ENCODE results near the gene UCHL5.
"Not testable (repeated sequence)": the region's sequence is repeated elsewhere in the genome, so short reads cannot be mapped to it uniquely, and the experiment has no call there.

UCHL5 gene

GRCh38 chr1:193060406-193060805, 1.2 kb upstream of the UCHL5 start:
- H3K27ac ChIP-seq (ENCODE audit: low read length): no peak overlapping the region
- H3K9me3 ChIP-seq (ENCODE audit: insufficient read depth, low read length): no peaks in the 10 kb centered on the region
- H4K20me1 ChIP-seq (ENCODE audit: insufficient read depth, low read length): peaks cover 28% of the 10 kb centered on the region
- H3K4me2 ChIP-seq (ENCODE audit: low read length): peak overlapping the region; percentile 90
- TF ChIP-seq CTCF (IDR thresholded peaks at IDR 0.05; ENCODE audit: low read depth, low read length): no peak
- no peak for TF ChIP-seq EZH2phosphoT487 (IDR thresholded peaks at IDR 0.05; ENCODE audit: low read depth)
- peaks cover 34% of the 10 kb centered on the region for H3K4me1 ChIP-seq (ENCODE audit: low read length)
- H3K4me3 ChIP-seq (ENCODE audit: low read length): peak overlapping the region; percentile 87
- H2AFZ ChIP-seq (ENCODE audit: low read depth, low read length): no peak overlapping the region
- H3K36me3 ChIP-seq (replicated peaks; ENCODE audit: low read depth, low read length): peaks cover 17% of the 10 kb centered on the region
- H3K79me2 ChIP-seq (ENCODE audit: low read length): peaks cover 99% of the 10 kb centered on the region
- H3K9ac ChIP-seq (ENCODE audit: low read length): peak overlapping the region; percentile 96
- H3K27me3 ChIP-seq (ENCODE audit: low read depth, low read length): no peaks in the 10 kb centered on the region

- TF ChIP-seq EZH2phosphoT487 (IDR thresholded peaks at IDR 0.05; ENCODE audit: low read depth) (no peak), CTCF (IDR thresholded peaks at IDR 0.05; ENCODE audit: low read depth, low read length) (no peak)
- Histone ChIP-seq H2AFZ (ENCODE audit: low read depth, low read length) (peak overlapping the region; percentile 92; the same call in 1 of the 2 replicates), H3K79me2 (ENCODE audit: low read length) (peaks cover 99% of the 10 kb centered on the region), H3K27ac (ENCODE audit: low read length) (peak overlapping the region; percentile 86), H3K4me2 (ENCODE audit: low read length) (peak overlapping the region; percentile 90), H3K4me1 (ENCODE audit: low read length) (peaks cover 31% of the 10 kb centered on the region), H3K9me3 (ENCODE audit: insufficient read depth, low read length) (no peaks in the 10 kb centered on the region), H4K20me1 (ENCODE audit: insufficient read depth, low read length) (peaks cover 32% of the 10 kb centered on the region), H3K27me3 (ENCODE audit: low read depth, low read length) (no peaks in the 10 kb centered on the region), H3K9ac (ENCODE audit: low read length) (peak overlapping the region; percentile 96), H3K4me3 (ENCODE audit: low read length) (peak overlapping the region; percentile 87), H3K36me3 (replicated peaks; ENCODE audit: low read depth, low read length) (peaks cover 17% of the 10 kb centered on the region)
Observed at GRCh38 chr1:193060115-193060403, 899 bp upstream of the UCHL5 start.

GRCh38 chr1:193058529-193059281, 455 bp downstream of the UCHL5 start:
- Histone ChIP-seq H3K4me2 (ENCODE audit: low read length) (peak overlapping the region; percentile 82), H3K4me3 (ENCODE audit: low read length) (peak overlapping the region; percentile 87), H3K27ac (ENCODE audit: low read length) (peak overlapping the region; percentile 86), H3K27me3 (ENCODE audit: low read depth, low read length) (no peaks in the 10 kb centered on the region), H3K4me1 (ENCODE audit: low read length) (peaks cover 26% of the 10 kb centered on the region), H3K9me3 (ENCODE audit: insufficient read depth, low read length) (no peaks in the 10 kb centered on the region), H3K79me2 (ENCODE audit: low read length) (peaks cover 99% of the 10 kb centered on the region), H4K20me1 (ENCODE audit: insufficient read depth, low read length) (peaks cover 36% of the 10 kb centered on the region), H3K9ac (ENCODE audit: low read length) (peak overlapping the region; percentile 96), H2AFZ (ENCODE audit: low read depth, low read length) (peak overlapping the region; percentile 59; the same call in 1 of the 2 replicates), H3K36me3 (replicated peaks; ENCODE audit: low read depth, low read length) (peaks cover 17% of the 10 kb centered on the region)
- TF ChIP-seq EZH2phosphoT487 (IDR thresholded peaks at IDR 0.05; ENCODE audit: low read depth): no peak
- TF ChIP-seq CTCF (IDR thresholded peaks at IDR 0.05; ENCODE audit: low read depth, low read length): no peak

GRCh38 chr1:193054169-193054675, 4.9 kb downstream of the UCHL5 start:
- no peak overlapping the region for H3K4me3 ChIP-seq (ENCODE audit: low read length)
- H3K4me2 ChIP-seq (ENCODE audit: low read length): no peak overlapping the region

GRCh38 chr1:193048913-193049312, 10.2 kb downstream of the UCHL5 start:
- peaks cover 40% of the 10 kb centered on the region for H3K36me3 ChIP-seq (replicated peaks; ENCODE audit: low read depth, low read length)
- not testable (repeated sequence) for H3K9ac ChIP-seq (ENCODE audit: low read length); H3K9me3 ChIP-seq (ENCODE audit: insufficient read depth, low read length); H2AFZ ChIP-seq (ENCODE audit: low read depth, low read length); H3K4me1 ChIP-seq (ENCODE audit: low read length); H3K27ac ChIP-seq (ENCODE audit: low read length); H3K4me3 ChIP-seq (ENCODE audit: low read length); H3K4me2 ChIP-seq (ENCODE audit: low read length); H3K27me3 ChIP-seq (ENCODE audit: low read depth, low read length)
- H3K79me2 ChIP-seq (ENCODE audit: low read length): peaks cover 72% of the 10 kb centered on the region
- H4K20me1 ChIP-seq (ENCODE audit: insufficient read depth, low read length): peaks cover 18% of the 10 kb centered on the region

More at GRCh38 chr1:193054169-193054675, 4.9 kb downstream of the UCHL5 start:
- peaks cover 92% of the 10 kb centered on the region for H3K79me2 ChIP-seq (ENCODE audit: low read length)
- no peaks in the 10 kb centered on the region for H3K9me3 ChIP-seq (ENCODE audit: insufficient read depth, low read length)
- H3K27me3 ChIP-seq (ENCODE audit: low read depth, low read length): no peaks in the 10 kb centered on the region
- H4K20me1 ChIP-seq (ENCODE audit: insufficient read depth, low read length): peaks cover 44% of the 10 kb centered on the region
- peaks cover 19% of the 10 kb centered on the region for H3K36me3 ChIP-seq (replicated peaks; ENCODE audit: low read depth, low read length)
- TF ChIP-seq EZH2phosphoT487 (IDR thresholded peaks at IDR 0.05; ENCODE audit: low read depth) (no peak), CTCF (IDR thresholded peaks at IDR 0.05; ENCODE audit: low read depth, low read length) (no peak)
- H3K27ac ChIP-seq (ENCODE audit: low read length): no peak overlapping the region
- peaks cover 17% of the 10 kb centered on the region for H3K4me1 ChIP-seq (ENCODE audit: low read length)
- H3K9ac ChIP-seq (ENCODE audit: low read length): no peak overlapping the region
- no peak overlapping the region for H2AFZ ChIP-seq (ENCODE audit: low read depth, low read length)

Data from OCI-LY3 (cell line).